Measurements from ENCODE around the gene DRC3. TPM values are rescaled to one million over a fixed set of nuclear protein-coding genes. Genes with fewer than 3 reads are reported as not detected.

Gene DRC3
- total RNA-seq, 1 experiment from 2014 or later = 1.0 TPM

DNA sequence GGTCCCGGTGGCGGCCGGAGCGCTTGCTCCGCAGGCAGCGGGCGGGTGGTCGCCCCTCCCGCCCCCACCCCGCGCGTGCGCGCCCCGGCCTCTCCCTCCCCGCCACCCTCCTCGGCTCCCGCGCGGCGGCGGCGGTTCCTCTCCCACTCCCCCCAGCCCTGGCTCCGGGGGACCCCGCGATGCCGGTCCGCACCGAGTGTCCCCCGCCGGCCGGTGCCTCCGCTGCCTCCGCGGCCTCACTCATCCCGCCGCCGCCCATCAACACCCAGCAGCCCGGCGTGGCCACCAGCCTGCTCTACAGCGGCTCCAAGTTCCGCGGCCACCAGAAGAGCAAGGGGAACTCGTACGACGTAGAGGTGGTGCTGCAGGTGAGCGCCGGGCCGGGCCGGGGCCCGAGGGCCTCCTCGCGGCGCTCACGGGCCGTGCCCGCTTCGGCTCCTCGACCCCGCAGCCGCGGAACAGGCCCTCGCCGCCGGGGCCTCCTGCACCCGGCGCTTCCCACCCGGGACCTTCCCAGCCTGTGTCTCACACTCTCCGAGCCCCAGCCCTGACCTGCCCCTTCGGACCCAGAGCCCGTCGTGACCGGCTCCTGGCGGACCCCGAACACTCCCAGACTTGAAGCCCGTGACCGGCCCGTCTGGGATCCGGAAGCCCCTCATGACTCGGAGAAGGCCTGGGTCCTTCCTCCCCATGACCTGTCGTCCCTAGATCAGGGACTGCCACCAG lies 67.0 kb downstream of the DRC3 start:
- TF ChIP-seq CTCF (conservative IDR thresholded peaks at IDR 0.05; ENCODE audit: low read depth, low read length) (no peak), EZH2 (IDR thresholded peaks at IDR 0.05; ENCODE audit: borderline replicate concordance, low read depth, low read length, poor library complexity, severe bottlenecking) (no peak)

GRCh38 chr17:18040261-18040858 lies 67.7 kb downstream of the DRC3 start:
- no peaks in the 10 kb centered on the region for H3K9me3 ChIP-seq (ENCODE audit: low read depth, low read length, poor library complexity, severe bottlenecking)

More for the DNA sequence above, 67.0 kb downstream of the DRC3 start:
- Histone ChIP-seq H3K4me3 (ENCODE audit: low read depth, low read length, poor library complexity, severe bottlenecking) (peak overlapping the region; percentile 80), H3K9me3 (ENCODE audit: low read depth, low read length, poor library complexity, severe bottlenecking) (no peaks in the 10 kb centered on the region), H3K36me3 (ENCODE audit: insufficient read depth, low read length, poor library complexity, severe bottlenecking) (no peaks in the 10 kb centered on the region), H3K4me1 (ENCODE audit: insufficient read depth, low read length, poor library complexity, severe bottlenecking) (no peaks in the 10 kb centered on the region), H3K27ac (ENCODE audit: low read depth, low read length, poor library complexity, severe bottlenecking) (peak overlapping the region; percentile 80), H3K27me3 (replicated peaks; ENCODE audit: insufficient read depth, low read depth, low read length, poor library complexity) (no peaks in the 10 kb centered on the region)
- no TSS peak for BruUV-seq (replicated peaks)
- ChIA-PET POLR2A (ENCODE audit: low non-redundant PET) (no interaction called here), CTCF (no interaction called here)
- no peak for DNase-seq (ENCODE audit: low spot score)
- intact Hi-C loops (cut with micrococcal nuclease; ENCODE audit: unreplicated experiment) = loop anchor here (5.0 to 10.0 kb wide), 2 partner anchors 545 to 682 kb away; partner anchors contain the start of gene RASD1

DNA sequence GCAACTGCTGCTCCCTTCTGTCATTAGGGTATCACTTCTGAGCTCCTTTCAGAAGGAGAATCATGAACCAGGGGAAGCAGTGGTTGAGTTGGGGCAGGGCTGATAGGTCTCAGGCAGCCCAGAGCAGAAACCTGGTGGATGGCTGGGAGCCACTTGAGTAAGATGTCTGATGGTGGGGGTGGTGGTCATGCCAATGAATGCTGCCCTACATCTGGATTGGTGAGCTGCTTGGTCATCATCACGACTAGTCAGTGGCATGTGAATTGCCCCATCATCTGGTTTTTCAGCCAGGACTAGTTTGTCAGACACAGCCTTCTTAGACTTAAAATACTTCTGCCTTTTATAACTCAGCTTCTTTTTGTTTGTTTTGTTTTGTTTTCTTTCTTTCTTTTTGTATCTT lies 69.1 kb downstream of the DRC3 start:
- DNase-seq (ENCODE audit: low spot score) = no peak
- TF ChIP-seq CTCF (conservative IDR thresholded peaks at IDR 0.05; ENCODE audit: low read depth, low read length) (no peak), EZH2 (IDR thresholded peaks at IDR 0.05; ENCODE audit: borderline replicate concordance, low read depth, low read length, poor library complexity, severe bottlenecking) (no peak)
- Histone ChIP-seq H3K27ac (ENCODE audit: low read depth, low read length, poor library complexity, severe bottlenecking) (no peak overlapping the region), H3K9me3 (ENCODE audit: low read depth, low read length, poor library complexity, severe bottlenecking) (no peaks in the 10 kb centered on the region), H3K36me3 (ENCODE audit: insufficient read depth, low read length, poor library complexity, severe bottlenecking) (peaks cover 6% of the 10 kb centered on the region), H3K27me3 (replicated peaks; ENCODE audit: insufficient read depth, low read depth, low read length, poor library complexity) (no peaks in the 10 kb centered on the region), H3K4me1 (ENCODE audit: insufficient read depth, low read length, poor library complexity, severe bottlenecking) (no peaks in the 10 kb centered on the region), H3K4me3 (ENCODE audit: low read depth, low read length, poor library complexity, severe bottlenecking) (no peak overlapping the region)
- ChIA-PET POLR2A (ENCODE audit: low non-redundant PET) (no interaction called here), CTCF (no interaction called here)
- BruUV-seq (replicated peaks) = no TSS peak
- intact Hi-C loops (cut with micrococcal nuclease; ENCODE audit: unreplicated experiment) = no loop called here

More at GRCh38 chr17:18040261-18040858, 67.7 kb downstream of the DRC3 start:
- H3K4me1 ChIP-seq (ENCODE audit: insufficient read depth, low read length, poor library complexity, severe bottlenecking) = no peaks in the 10 kb centered on the region
- CTCF ChIA-PET = no interaction called here
- BruUV-seq (replicated peaks) = no TSS peak
- TF ChIP-seq CTCF (conservative IDR thresholded peaks at IDR 0.05; ENCODE audit: low read depth, low read length) (no peak), EZH2 (IDR thresholded peaks at IDR 0.05; ENCODE audit: borderline replicate concordance, low read depth, low read length, poor library complexity, severe bottlenecking) (no peak)
- peaks cover 1% of the 10 kb centered on the region for H3K36me3 ChIP-seq (ENCODE audit: insufficient read depth, low read length, poor library complexity, severe bottlenecking)
- POLR2A ChIA-PET (ENCODE audit: low non-redundant PET) = no interaction called here
- H3K27ac ChIP-seq (ENCODE audit: low read depth, low read length, poor library complexity, severe bottlenecking) = peak overlapping the region; percentile 80
- H3K4me3 ChIP-seq (ENCODE audit: low read depth, low read length, poor library complexity, severe bottlenecking) = peak overlapping the region; percentile 80
- DNase-seq (ENCODE audit: low spot score) = no peak
- intact Hi-C loops (cut with micrococcal nuclease; ENCODE audit: unreplicated experiment) = no loop called here
- H3K27me3 ChIP-seq (replicated peaks; ENCODE audit: insufficient read depth, low read depth, low read length, poor library complexity) = no peaks in the 10 kb centered on the region
